ENCODE data around the gene NGEF. TPM values are rescaled to one million over a fixed set of nuclear protein-coding genes. Genes with fewer than 3 reads are reported as not detected.

Gene NGEF
- total RNA-seq, 1 experiment from 2014 or later: 1.9 TPM

GRCh38 chr2:232870766-232871371 is 142.2 kb downstream of the NGEF start:
- Histone ChIP-seq H3K79me2 (ENCODE audit: insufficient read depth, low read length) (no peaks in the 10 kb centered on the region), H2BK5ac (ENCODE audit: insufficient read length, low read length) (no peak overlapping the region), H3K4me1 (ENCODE audit: insufficient read depth, low read length) (no peaks in the 10 kb centered on the region), H2BK15ac (ENCODE audit: low read depth, low read length) (no peak overlapping the region), H4K91ac (ENCODE audit: insufficient read length, low read depth, low read length) (no peak overlapping the region), H4K20me1 (ENCODE audit: control insufficient read depth, insufficient read depth, insufficient read length) (no peaks in the 10 kb centered on the region), H3K9me3 (ENCODE audit: control insufficient read depth, low read depth, low read length) (no peaks in the 10 kb centered on the region), H3T11ph (ENCODE audit: low read length) (no peak overlapping the region), H2BK12ac (ENCODE audit: insufficient read length, low read depth, low read length) (no peak overlapping the region), H3K79me1 (ENCODE audit: insufficient read depth, low read depth, low read length, poor library complexity, severe bottlenecking) (no peaks in the 10 kb centered on the region), H3K27me3 (ENCODE audit: insufficient read depth, low read length) (no peaks in the 10 kb centered on the region; the same call in 1 of the 2 replicates), H2AK5ac (ENCODE audit: insufficient read length, low read length) (no peak overlapping the region), H3K4me2 (ENCODE audit: insufficient read depth, insufficient read length, low read length) (no peak overlapping the region), H2BK120ac (ENCODE audit: low read depth, low read length, poor library complexity, severe bottlenecking) (no peak overlapping the region), H2AFZ (ENCODE audit: low read length) (no peak overlapping the region), H4K8ac (replicated peaks; ENCODE audit: insufficient read length, low read depth, low read length) (no peak overlapping the region), H3K27ac (ENCODE audit: insufficient read length, low read depth, low read length) (no peak overlapping the region), H3K56ac (ENCODE audit: insufficient read length, low read depth, low read length) (no peak overlapping the region), H3K23me2 (ENCODE audit: insufficient read length, low read depth, low read length, poor library complexity, severe bottlenecking) (peaks cover 3% of the 10 kb centered on the region), H3K18ac (ENCODE audit: insufficient read length, low read depth, low read length) (no peak overlapping the region), H4K5ac (ENCODE audit: insufficient read length, low read depth, low read length) (no peak overlapping the region), H3K14ac (ENCODE audit: insufficient read depth, low read length) (no peak overlapping the region), H3K9ac (ENCODE audit: extremely low read depth, insufficient read length, low read length) (no peak overlapping the region), H2BK20ac (ENCODE audit: low read depth, low read length, poor library complexity, severe bottlenecking) (no peak overlapping the region), H3K4ac (ENCODE audit: low read depth, low read length) (no peak overlapping the region), H3K23ac (ENCODE audit: insufficient read length, low read depth, low read length) (no peak overlapping the region)
- H3K4me1 Mint-ChIP-seq: peaks cover 0 to 11% of the 10 kb centered on the region in 2 experiments; a peak in 2 of 4 replicates
- DNase-seq: no peak
- H3K27me3 Mint-ChIP-seq (ENCODE audit: low read depth): peaks cover 14% of the 10 kb centered on the region
- H3K27ac Mint-ChIP-seq: peak overlapping the region in 1 of 3 experiments; percentile 40; a peak in 1 of 7 replicates
- TF ChIP-seq CTCF (conservative IDR thresholded peaks at IDR 0.05): no peak
- no CpG with 5 or more reads among the region's 17 CpGs for WGBS (ENCODE audit: extremely low coverage, insufficient read length, low lambda C conversion rate)
- no peaks in the 10 kb centered on the region; a peak in 1 of 5 replicates for H3K9me3 Mint-ChIP-seq
- H3K36me3 Mint-ChIP-seq (ENCODE audit: insufficient read depth in 1 of 3, low read depth in 3 of 3): no peaks in the 10 kb centered on the region; a peak in 1 of 7 replicates
- no peak overlapping the region for H3K4me3 Mint-ChIP-seq

Measured in H9 (cell line).